ENCODE data around the gene TOR3A.
"Not testable (repeated sequence)": the region's sequence is repeated elsewhere in the genome, so short reads cannot be mapped to it uniquely, and the experiment has no call there.

TOR3A gene

GRCh38 chr1:179081687-179082332 is at the start of gene TOR3A:
Gene TOR3A, plus strand, starts transcription at chr1:179082070. Its CDS starts 59 bp downstream, at chr1:179082129.
- peak; percentile 94 for DNase-seq

GRCh38 chr1:179034720-179035119 is 47.1 kb upstream of the TOR3A start:
- DNase-seq, result no peak

GRCh38 chr1:179036844-179037465 is 44.9 kb upstream of the TOR3A start:
- no peak for DNase-seq

GRCh38 chr1:179038528-179039281 is 43.2 kb upstream of the TOR3A start:
- no peak for DNase-seq

GRCh38 chr1:179039502-179040174 is 42.2 kb upstream of the TOR3A start:
- not testable (repeated sequence) for DNase-seq

- not testable (repeated sequence) for DNase-seq
These were observed 41.7 kb upstream of the TOR3A start for GRCh38 chr1:179040175-179040551.

GRCh38 chr1:179042087-179042486 is 39.8 kb upstream of the TOR3A start:
- DNase-seq, result no peak

GRCh38 chr1:179042700-179043099 is 39.2 kb upstream of the TOR3A start:
- no peak for DNase-seq

- DNase-seq, result no peak
These were observed 38.6 kb upstream of the TOR3A start for GRCh38 chr1:179043266-179043665.

GRCh38 chr1:179043907-179044306 is 38.0 kb upstream of the TOR3A start:
- DNase-seq, result no peak

GRCh38 chr1:179046808-179047635 is 34.8 kb upstream of the TOR3A start:
- DNase-seq, result no peak

- DNase-seq, result no peak
These were observed 34.3 kb upstream of the TOR3A start for GRCh38 chr1:179047636-179047997.

- no peak for DNase-seq
These were observed 33.3 kb upstream of the TOR3A start for GRCh38 chr1:179048339-179049124.

GRCh38 chr1:179052776-179053175 is 29.1 kb upstream of the TOR3A start:
- DNase-seq, result no peak

GRCh38 chr1:179053486-179053885 is 28.4 kb upstream of the TOR3A start:
- no peak for DNase-seq

GRCh38 chr1:179055937-179056336 is 25.9 kb upstream of the TOR3A start:
- DNase-seq, result no peak

- no peak for DNase-seq
These were observed 23.1 kb upstream of the TOR3A start for GRCh38 chr1:179058487-179059483.

GRCh38 chr1:179061360-179062282 is 20.2 kb upstream of the TOR3A start:
- DNase-seq, result no peak

- no peak for DNase-seq
These were observed 15.4 kb upstream of the TOR3A start for GRCh38 chr1:179066471-179066870.
